ENCODE data around the gene THOC7.

THOC7 gene

DNA sequence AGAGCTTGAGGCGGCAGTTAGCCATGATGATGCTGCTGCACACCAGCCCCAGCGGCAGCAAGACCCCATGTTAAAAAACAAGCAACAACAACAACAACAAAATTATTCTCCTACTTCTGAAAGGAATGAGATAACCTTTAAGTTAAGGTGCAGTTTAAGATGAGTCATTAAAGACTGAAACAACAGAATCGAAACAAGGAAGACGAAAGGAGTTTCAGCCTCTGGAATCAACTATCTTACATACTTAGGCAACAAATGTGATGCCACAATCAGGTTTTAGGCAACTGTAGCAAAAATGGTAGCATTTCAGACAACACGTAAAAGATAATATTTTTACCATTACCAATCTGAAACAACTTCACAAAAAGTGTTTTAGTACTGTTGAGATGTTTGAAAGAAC is 36.4 kb upstream of the THOC7 start:
- no peak overlapping the region for H3K4me3 ChIP-seq (ENCODE audit: low read length)
- H3K4me1 ChIP-seq (ENCODE audit: insufficient read depth, low read length) = no peaks in the 10 kb centered on the region
- no peak overlapping the region for H2AFZ ChIP-seq (ENCODE audit: low read depth, low read length)
- H3K27me3 ChIP-seq (ENCODE audit: insufficient read depth, low read length) = no peaks in the 10 kb centered on the region
- H3K36me3 ChIP-seq (ENCODE audit: insufficient read depth, low read length) = peaks cover 20% of the 10 kb centered on the region
- H3K9me3 ChIP-seq (ENCODE audit: low read length) = no peaks in the 10 kb centered on the region

- H3K36me3 ChIP-seq (ENCODE audit: insufficient read depth, low read length) = peaks cover 18% of the 10 kb centered on the region
- no peak overlapping the region for H2AFZ ChIP-seq (ENCODE audit: low read depth, low read length)
- no peak overlapping the region for H3K4me3 ChIP-seq (ENCODE audit: low read length)
Measured at GRCh38 chr3:63896332-63897030, 32.9 kb upstream of the THOC7 start.

DNA sequence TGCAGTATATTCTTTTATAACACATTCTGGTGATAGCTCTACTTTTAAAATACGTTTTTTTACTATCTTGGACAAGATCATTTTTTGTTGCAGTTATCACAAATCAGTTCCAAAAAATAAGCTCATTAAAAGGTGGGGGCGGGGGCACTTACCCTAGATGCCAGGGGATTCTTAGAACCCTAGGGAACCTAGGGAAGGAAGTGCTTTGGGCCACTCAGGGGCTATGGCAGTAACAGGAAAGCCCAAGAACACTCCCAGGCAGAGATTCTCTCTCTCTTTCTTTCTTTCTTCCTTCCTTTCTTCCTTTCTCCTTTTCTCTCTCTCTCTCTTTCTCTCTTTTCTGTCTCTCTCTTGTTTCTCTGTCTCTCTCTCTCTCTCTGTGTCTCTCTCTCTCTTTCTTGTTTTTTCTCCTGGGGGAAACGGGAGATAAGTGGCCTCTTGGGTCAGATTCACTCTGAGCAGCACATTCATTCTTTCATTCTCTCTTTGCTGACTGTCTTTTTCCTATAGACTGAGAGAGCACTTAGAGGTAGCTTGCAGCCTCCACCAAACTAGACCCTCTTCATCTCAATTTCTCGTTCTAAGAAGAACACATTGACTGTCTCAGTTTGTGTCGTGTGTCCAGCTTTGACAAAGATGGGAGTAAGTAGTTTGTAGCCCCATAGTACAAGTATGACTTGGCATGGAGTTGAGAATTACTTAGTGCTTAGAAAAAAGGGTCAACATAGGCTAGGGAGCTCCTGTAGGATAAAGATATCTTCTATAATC is 32.0 kb upstream of the THOC7 start:
- Histone ChIP-seq H3K4me3 (ENCODE audit: low read length) (no peak overlapping the region), H3K9me3 (ENCODE audit: low read length) (no peaks in the 10 kb centered on the region), H3K36me3 (ENCODE audit: insufficient read depth, low read length) (peaks cover 15% of the 10 kb centered on the region), H3K27me3 (ENCODE audit: insufficient read depth, low read length) (no peaks in the 10 kb centered on the region), H3K4me1 (ENCODE audit: insufficient read depth, low read length) (no peaks in the 10 kb centered on the region), H2AFZ (ENCODE audit: low read depth, low read length) (no peak overlapping the region)

More at GRCh38 chr3:63896332-63897030, 32.9 kb upstream of the THOC7 start:
- Histone ChIP-seq H3K27me3 (ENCODE audit: insufficient read depth, low read length) (no peaks in the 10 kb centered on the region), H3K4me1 (ENCODE audit: insufficient read depth, low read length) (no peaks in the 10 kb centered on the region), H3K9me3 (ENCODE audit: low read length) (no peaks in the 10 kb centered on the region)

GRCh38 chr3:63892773-63893352 is 29.3 kb upstream of the THOC7 start:
- no peaks in the 10 kb centered on the region for H3K27me3 ChIP-seq (ENCODE audit: insufficient read depth, low read length)
- H2AFZ ChIP-seq (ENCODE audit: low read depth, low read length) = no peak overlapping the region
- no peak overlapping the region for H3K4me3 ChIP-seq (ENCODE audit: low read length)
- no peaks in the 10 kb centered on the region for H3K36me3 ChIP-seq (ENCODE audit: insufficient read depth, low read length)
- H3K9me3 ChIP-seq (ENCODE audit: low read length) = no peaks in the 10 kb centered on the region
- no peaks in the 10 kb centered on the region for H3K4me1 ChIP-seq (ENCODE audit: insufficient read depth, low read length)

GRCh38 chr3:63891518-63891917 is 27.9 kb upstream of the THOC7 start:
- H3K27me3 ChIP-seq (ENCODE audit: insufficient read depth, low read length) = no peaks in the 10 kb centered on the region
- H3K4me3 ChIP-seq (ENCODE audit: low read length) = no peak overlapping the region
- H3K4me1 ChIP-seq (ENCODE audit: insufficient read depth, low read length) = peaks cover 2% of the 10 kb centered on the region
- no peaks in the 10 kb centered on the region for H3K9me3 ChIP-seq (ENCODE audit: low read length)
- no peak overlapping the region for H2AFZ ChIP-seq (ENCODE audit: low read depth, low read length)
- H3K36me3 ChIP-seq (ENCODE audit: insufficient read depth, low read length) = no peaks in the 10 kb centered on the region

DNA sequence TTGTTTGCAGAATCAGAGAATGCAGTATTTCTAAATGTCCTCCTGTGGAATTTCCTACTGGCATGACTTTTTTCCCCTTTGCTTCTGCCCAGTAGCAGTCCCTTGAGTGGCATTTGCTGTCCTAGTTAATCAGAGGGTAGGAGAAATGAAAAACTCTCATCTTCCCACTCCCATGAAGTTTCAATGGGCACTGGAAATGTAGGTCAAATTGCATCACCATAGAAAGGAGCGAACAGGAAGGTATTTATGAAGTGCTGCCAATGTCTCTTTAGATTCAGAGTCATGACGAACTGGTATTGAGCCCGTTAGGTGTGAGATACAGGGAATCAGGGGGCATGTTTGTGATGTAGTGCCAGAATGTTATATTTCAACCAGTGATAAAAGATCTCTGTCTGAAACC is 23.3 kb upstream of the THOC7 start:
- Histone ChIP-seq H3K9me3 (ENCODE audit: low read length) (no peaks in the 10 kb centered on the region), H3K36me3 (ENCODE audit: insufficient read depth, low read length) (peaks cover 2% of the 10 kb centered on the region), H3K4me1 (ENCODE audit: insufficient read depth, low read length) (peaks cover 2% of the 10 kb centered on the region), H3K4me3 (ENCODE audit: low read length) (no peak overlapping the region), H2AFZ (ENCODE audit: low read depth, low read length) (no peak overlapping the region), H3K27me3 (ENCODE audit: insufficient read depth, low read length) (no peaks in the 10 kb centered on the region)

DNA sequence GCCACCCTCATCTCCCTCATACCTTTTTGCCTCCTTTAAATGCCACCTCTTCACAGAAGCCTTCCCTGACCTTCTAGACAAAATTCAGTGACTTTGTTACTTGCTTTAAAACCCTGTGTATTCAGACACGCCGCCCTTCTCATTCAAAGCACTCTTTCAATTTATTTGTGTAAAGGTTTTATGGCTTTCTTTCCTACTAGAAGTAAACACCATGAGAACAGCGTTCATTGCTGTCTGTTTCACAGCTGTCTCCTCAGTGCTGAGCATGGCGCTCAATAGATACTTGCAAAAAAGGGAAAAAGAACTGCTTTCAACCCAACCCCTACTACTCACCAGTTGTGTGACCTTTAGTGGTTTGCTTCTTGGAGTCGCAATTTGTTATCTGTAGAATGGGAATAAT is 17.0 kb upstream of the THOC7 start:
- no peak overlapping the region for H3K4me3 ChIP-seq (ENCODE audit: low read length)

DNA sequence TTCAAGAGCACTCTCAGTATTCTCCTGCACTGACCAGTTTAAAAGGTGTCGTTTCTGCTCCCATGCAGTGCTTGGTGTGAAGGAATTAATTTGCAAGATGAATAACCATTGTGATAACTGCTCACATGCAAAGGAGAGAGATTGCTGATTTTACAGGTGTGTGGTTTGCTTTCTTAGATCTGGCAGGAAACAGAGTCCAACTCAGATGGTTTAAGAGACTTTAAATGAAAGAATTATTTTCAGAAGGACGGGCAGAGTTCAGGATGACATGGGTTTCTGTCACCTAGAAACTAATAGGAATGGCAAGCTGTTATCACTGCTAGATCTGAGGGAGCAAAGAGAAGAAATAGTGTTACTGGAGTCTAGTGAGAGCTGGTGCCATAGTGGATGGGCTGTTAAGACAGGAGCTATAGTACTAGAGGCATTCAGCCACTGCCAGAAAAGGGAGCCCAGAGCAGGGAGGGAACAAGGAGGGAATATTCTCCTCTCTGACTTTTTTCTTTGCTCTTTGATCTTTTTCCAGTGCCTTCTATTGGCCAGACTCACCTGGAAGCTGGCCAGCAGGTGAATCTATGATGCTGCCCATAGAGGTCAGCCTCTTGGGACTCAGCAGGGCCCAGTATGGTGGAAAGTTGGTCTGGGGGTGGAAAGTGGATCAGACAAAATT is 14.9 kb upstream of the THOC7 start:
- H3K36me3 ChIP-seq (ENCODE audit: insufficient read depth, low read length) = no peaks in the 10 kb centered on the region
- H3K4me3 ChIP-seq (ENCODE audit: low read length) = no peak overlapping the region
- peaks cover 21% of the 10 kb centered on the region for H3K4me1 ChIP-seq (ENCODE audit: insufficient read depth, low read length)
- H3K9me3 ChIP-seq (ENCODE audit: low read length) = no peaks in the 10 kb centered on the region
- no peaks in the 10 kb centered on the region for H3K27me3 ChIP-seq (ENCODE audit: insufficient read depth, low read length)
- no peak overlapping the region for H2AFZ ChIP-seq (ENCODE audit: low read depth, low read length)

More for the DNA sequence above, 17.0 kb upstream of the THOC7 start:
- Histone ChIP-seq H2AFZ (ENCODE audit: low read depth, low read length) (no peak overlapping the region), H3K9me3 (ENCODE audit: low read length) (no peaks in the 10 kb centered on the region), H3K4me1 (ENCODE audit: insufficient read depth, low read length) (peaks cover 21% of the 10 kb centered on the region), H3K27me3 (ENCODE audit: insufficient read depth, low read length) (no peaks in the 10 kb centered on the region), H3K36me3 (ENCODE audit: insufficient read depth, low read length) (peaks cover 2% of the 10 kb centered on the region)

GRCh38 chr3:63877737-63878393 is 14.3 kb upstream of the THOC7 start:
- H3K9me3 ChIP-seq (ENCODE audit: low read length) = no peaks in the 10 kb centered on the region
- no peaks in the 10 kb centered on the region for H3K36me3 ChIP-seq (ENCODE audit: insufficient read depth, low read length)
- no peaks in the 10 kb centered on the region for H3K27me3 ChIP-seq (ENCODE audit: insufficient read depth, low read length)
- H3K4me1 ChIP-seq (ENCODE audit: insufficient read depth, low read length) = peaks cover 21% of the 10 kb centered on the region
- no peak overlapping the region for H2AFZ ChIP-seq (ENCODE audit: low read depth, low read length)
- H3K4me3 ChIP-seq (ENCODE audit: low read length) = no peak overlapping the region

- no peaks in the 10 kb centered on the region for H3K9me3 ChIP-seq (ENCODE audit: low read length)
- no peak overlapping the region for H2AFZ ChIP-seq (ENCODE audit: low read depth, low read length)
- H3K4me1 ChIP-seq (ENCODE audit: insufficient read depth, low read length) = peaks cover 21% of the 10 kb centered on the region
- H3K27me3 ChIP-seq (ENCODE audit: insufficient read depth, low read length) = no peaks in the 10 kb centered on the region
- H3K36me3 ChIP-seq (ENCODE audit: insufficient read depth, low read length) = no peaks in the 10 kb centered on the region
- H3K4me3 ChIP-seq (ENCODE audit: low read length) = no peak overlapping the region
Measured at GRCh38 chr3:63876260-63876659, 12.7 kb upstream of the THOC7 start.

- H3K4me1 ChIP-seq (ENCODE audit: insufficient read depth, low read length) = peaks cover 21% of the 10 kb centered on the region
- H3K9me3 ChIP-seq (ENCODE audit: low read length) = no peaks in the 10 kb centered on the region
- H3K27me3 ChIP-seq (ENCODE audit: insufficient read depth, low read length) = no peaks in the 10 kb centered on the region
- no peak overlapping the region for H2AFZ ChIP-seq (ENCODE audit: low read depth, low read length)
- no peak overlapping the region for H3K4me3 ChIP-seq (ENCODE audit: low read length)
- H3K36me3 ChIP-seq (ENCODE audit: insufficient read depth, low read length) = no peaks in the 10 kb centered on the region
Measured at GRCh38 chr3:63875510-63875909, 11.9 kb upstream of the THOC7 start.

DNA sequence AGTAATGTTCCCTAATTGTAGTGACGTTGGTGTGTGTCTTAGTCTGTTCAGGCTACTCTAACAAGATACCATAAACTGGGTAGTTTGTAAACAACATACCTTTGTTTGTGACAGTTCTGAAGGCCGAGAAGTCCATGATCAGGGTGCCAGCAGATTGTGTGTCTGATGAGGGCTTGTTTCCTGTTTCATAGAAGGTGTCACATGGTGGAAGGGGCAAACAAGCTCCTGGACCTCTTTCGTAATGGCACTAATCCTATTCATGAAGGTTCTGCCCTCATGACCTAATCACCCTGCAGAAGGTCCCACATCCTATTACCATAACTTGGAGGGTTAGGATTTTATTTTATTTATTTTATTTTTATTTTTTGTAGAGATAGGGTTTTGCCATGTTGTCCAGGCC is 11.2 kb upstream of the THOC7 start:
- no peaks in the 10 kb centered on the region for H3K27me3 ChIP-seq (ENCODE audit: insufficient read depth, low read length)
- peaks cover 21% of the 10 kb centered on the region for H3K4me1 ChIP-seq (ENCODE audit: insufficient read depth, low read length)
- no peak overlapping the region for H3K4me3 ChIP-seq (ENCODE audit: low read length)
- H3K9me3 ChIP-seq (ENCODE audit: low read length) = no peaks in the 10 kb centered on the region
- no peaks in the 10 kb centered on the region for H3K36me3 ChIP-seq (ENCODE audit: insufficient read depth, low read length)
- no peak overlapping the region for H2AFZ ChIP-seq (ENCODE audit: low read depth, low read length)

Data from neuron (in vitro differentiated cells).